Lung (tissue), 12 donors: Measurements from ENCODE around the gene TBC1D1. TPM values are rescaled to one million over a fixed set of nuclear protein-coding genes. Genes with fewer than 3 reads are reported as not detected.

Experiments
- ATAC-seq: fragments of 200-7000 bp; cut with Tn5 transposase; one replicate; pipeline ENCODE4 v1.9.1; 2020; ENCODE audit warnings: moderate number of reproducible peaks; ENCODE audit not compliant: insufficient read depth, low FRiP score
- DNase-seq, 3 donors: peaks; one replicate each; pipeline ENCODE4 v3.0.0-alpha.2; 2013 to 2017
- H3K27ac ChIP-seq, 2 donors: one replicate each; pipeline ENCODE4 v1.5.1; 2013; ENCODE audit warnings: mild to moderate bottlenecking in 2 of 2, moderate library complexity in 2 of 2, control low read depth in 1 of 2, inconsistent platforms in 1 of 2, low read depth in 1 of 2, low read length in 1 of 2
- H3K27me3 ChIP-seq, 3 donors: one replicate each; pipeline ENCODE4 v1.5.1; 2013; ENCODE audit warnings: low read length in 2 of 3; ENCODE audit not compliant: control insufficient read depth in 3 of 3, insufficient read depth in 3 of 3
- H3K36me3 ChIP-seq, 4 donors: one replicate each; pipeline ENCODE4 v1.5.1; 2013; ENCODE audit warnings: low read length in 4 of 4, mild to moderate bottlenecking in 1 of 4, moderate library complexity in 1 of 4; ENCODE audit not compliant: control insufficient read depth in 4 of 4, insufficient read depth in 4 of 4
- H3K4me1 ChIP-seq, 5 donors: one replicate each; pipeline ENCODE4 v1.5.1; 2013; ENCODE audit warnings: low read length in 5 of 5, mild to moderate bottlenecking in 2 of 5, moderate library complexity in 1 of 5; ENCODE audit not compliant: control insufficient read depth in 5 of 5, insufficient read depth in 5 of 5
- H3K4me3 ChIP-seq: one replicate; pipeline ENCODE4 v1.5.1; 2013; ENCODE audit warnings: mild to moderate bottlenecking, control low read depth, moderate library complexity
- H3K9ac ChIP-seq, 2 donors: one replicate each; pipeline ENCODE4 v1.5.1; 2013; ENCODE audit warnings: low read length in 2 of 2, control low read depth in 1 of 2; ENCODE audit not compliant: insufficient read depth in 1 of 2
- H3K9me3 ChIP-seq, 4 donors: one replicate each; pipeline ENCODE4 v1.5.1; 2013; ENCODE audit warnings: low read length in 3 of 4, mild to moderate bottlenecking in 1 of 4, moderate library complexity in 1 of 4; ENCODE audit not compliant: control insufficient read depth in 4 of 4, insufficient read depth in 3 of 4
- CTCF ChIP-seq: IDR thresholded peaks from 2 replicates; pipeline ENCODE4 v1.5.1; 2012; ENCODE audit warnings: mild to moderate bottlenecking; ENCODE audit errors: control extremely low read depth, extremely low read depth
- WGBS, 2 donors: extraction: QIAGEN DNeasy Blood & Tissue Kit; methylation state at CpG; one replicate each; pipeline ENCODE4 v1.1.7; 2013; 5-methylcytosine and 5-hydroxymethylcytosine counted together
- polyA plus RNA-seq, 2 donors: library from polyadenylated mRNA; stranded (reverse); fragments of 200-250 nt; gene quantifications; one replicate each; pipeline ENCODE4 v1.2.1, GENCODE V29; 2013
- total RNA-seq, 2 donors: library from RNA; depleted of rRNA in 1 of 2; stranded (reverse); fragments of >200 nt in 1 of 2; gene quantifications; one replicate each; pipeline ENCODE4 v1.2.1, GENCODE V29; 2014 to 2021
- donor health status: control.
- donor health status: control.
- donor health status: Bipolar disorder and iron deficiency.
- donor health status: healthy.
- donor health status: DM: yes; HTN: yes; CAD: no.

TBC1D1 gene
- total and polyA plus RNA-seq, 4 donors: 23.6 to 71.1 (median 43.9) TPM

- no peak for ATAC-seq
- no peak for DNase-seq
- TF ChIP-seq CTCF: no peak
Measured at GRCh38 chr4:37876156-37876555, 14.7 kb upstream of the TBC1D1 start.

GRCh38 chr4:37879365-37879764, 11.5 kb upstream of the TBC1D1 start:
- no peak overlapping the region for H3K27ac ChIP-seq
- WGBS, 2 donors: 68 to 85% methylated on average over 8 of the region's 8 CpGs
- no peak for ATAC-seq
- H3K36me3 ChIP-seq: no peaks in the 10 kb centered on the region
- H3K4me3 ChIP-seq: no peak overlapping the region
- H3K9me3 ChIP-seq: no peaks in the 10 kb centered on the region
- H3K27me3 ChIP-seq: no peaks in the 10 kb centered on the region
- H3K9ac ChIP-seq: no peak overlapping the region
- no peak for DNase-seq
- no peak for TF ChIP-seq CTCF
- no peaks in the 10 kb centered on the region for H3K4me1 ChIP-seq

More at GRCh38 chr4:37876156-37876555, 14.7 kb upstream of the TBC1D1 start:
- Histone ChIP-seq H3K36me3 (no peaks in the 10 kb centered on the region), H3K9me3 (no peaks in the 10 kb centered on the region), H3K9ac (no peak overlapping the region), H3K4me1 (peaks cover 0 to 2% (median 0%) of the 10 kb centered on the region in 5 donors), H3K4me3 (no peak overlapping the region), H3K27me3 (no peaks in the 10 kb centered on the region), H3K27ac (no peak overlapping the region)
- WGBS, 2 donors: 99% methylated on average over 2 of the region's 2 CpGs

GRCh38 chr4:37881811-37882210, 9.1 kb upstream of the TBC1D1 start:
- H3K27ac ChIP-seq: no peak overlapping the region
- 57 to 72% methylated on average over 5 of the region's 5 CpGs for WGBS, 2 donors
- no peak for ATAC-seq

More at GRCh38 chr4:37881811-37882210, 9.1 kb upstream of the TBC1D1 start:
- Histone ChIP-seq H3K4me3 (no peak overlapping the region), H3K9ac (no peak overlapping the region), H3K36me3 (no peaks in the 10 kb centered on the region), H3K4me1 (peaks cover 0 to 1% (median 0%) of the 10 kb centered on the region in 5 donors), H3K9me3 (no peaks in the 10 kb centered on the region), H3K27me3 (no peaks in the 10 kb centered on the region)
- TF ChIP-seq CTCF: no peak
- no peak for DNase-seq
